Measurements from ENCODE around the gene B2M.
"Not testable (repeated sequence)": the region's sequence is repeated elsewhere in the genome, so short reads cannot be mapped to it uniquely, and the experiment has no call there.

B2M gene

DNA sequence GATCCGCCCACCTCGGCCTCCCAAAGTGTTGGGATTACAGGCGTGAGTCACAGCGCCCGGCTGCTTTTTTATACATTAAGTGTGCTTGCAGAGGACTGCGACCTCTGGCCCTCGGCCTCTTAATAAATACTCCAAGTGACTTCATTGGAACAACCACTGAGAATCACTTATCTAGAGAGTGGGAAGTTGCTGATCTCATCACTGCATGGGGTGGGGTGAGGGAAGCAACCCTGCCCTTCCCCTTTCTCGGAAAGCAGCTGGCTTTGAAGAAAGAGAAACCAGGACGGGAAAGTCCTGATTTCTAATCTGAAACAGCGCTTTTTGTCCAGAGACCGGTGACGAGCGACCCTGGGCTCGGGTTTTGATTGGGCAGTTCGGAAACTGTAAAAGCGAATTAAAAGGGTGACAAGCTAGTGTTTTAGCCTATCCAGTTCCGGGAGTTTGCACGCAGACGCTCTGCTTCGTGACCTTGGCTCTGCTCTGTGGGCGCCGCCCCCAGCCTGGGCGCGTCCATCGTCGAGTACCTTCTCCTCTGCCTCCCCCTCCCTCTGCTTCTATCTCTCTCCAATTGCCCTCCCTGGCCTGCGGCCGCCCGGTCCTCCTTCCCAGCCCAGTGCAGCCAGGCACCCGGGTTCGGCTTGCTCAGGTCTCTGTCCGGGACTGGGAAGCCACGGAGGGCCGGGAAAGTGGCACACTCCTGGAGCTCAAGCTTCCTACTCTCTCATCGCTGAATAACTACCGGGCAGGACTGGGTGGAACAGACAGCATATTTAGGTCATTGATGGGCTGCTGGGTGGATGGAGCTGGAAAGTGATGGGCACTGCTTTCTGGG, 17.5 kb downstream of the B2M start:
- H3K4me1 ChIP-seq (ENCODE audit: insufficient read depth, low read length) = peaks cover 10% of the 10 kb centered on the region; the same call in 1 of the 2 replicates
- H3K27ac ChIP-seq (ENCODE audit: low read length) = no peak overlapping the region
- H3K27me3 ChIP-seq (ENCODE audit: insufficient read depth, low read length) = peaks cover 6% of the 10 kb centered on the region; the same call in 1 of the 2 replicates
- peak overlapping the region; percentile 83 for H3K4me3 ChIP-seq (ENCODE audit: low read length)
- peak overlapping the region; percentile 60; the same call in 1 of the 2 replicates for H3K9ac ChIP-seq (ENCODE audit: low read depth, low read length)
- H3K36me3 ChIP-seq (ENCODE audit: insufficient read depth, low read depth, low read length) = no peaks in the 10 kb centered on the region
- H3K9me3 ChIP-seq (ENCODE audit: insufficient read depth, low read depth, low read length) = no peaks in the 10 kb centered on the region

DNA sequence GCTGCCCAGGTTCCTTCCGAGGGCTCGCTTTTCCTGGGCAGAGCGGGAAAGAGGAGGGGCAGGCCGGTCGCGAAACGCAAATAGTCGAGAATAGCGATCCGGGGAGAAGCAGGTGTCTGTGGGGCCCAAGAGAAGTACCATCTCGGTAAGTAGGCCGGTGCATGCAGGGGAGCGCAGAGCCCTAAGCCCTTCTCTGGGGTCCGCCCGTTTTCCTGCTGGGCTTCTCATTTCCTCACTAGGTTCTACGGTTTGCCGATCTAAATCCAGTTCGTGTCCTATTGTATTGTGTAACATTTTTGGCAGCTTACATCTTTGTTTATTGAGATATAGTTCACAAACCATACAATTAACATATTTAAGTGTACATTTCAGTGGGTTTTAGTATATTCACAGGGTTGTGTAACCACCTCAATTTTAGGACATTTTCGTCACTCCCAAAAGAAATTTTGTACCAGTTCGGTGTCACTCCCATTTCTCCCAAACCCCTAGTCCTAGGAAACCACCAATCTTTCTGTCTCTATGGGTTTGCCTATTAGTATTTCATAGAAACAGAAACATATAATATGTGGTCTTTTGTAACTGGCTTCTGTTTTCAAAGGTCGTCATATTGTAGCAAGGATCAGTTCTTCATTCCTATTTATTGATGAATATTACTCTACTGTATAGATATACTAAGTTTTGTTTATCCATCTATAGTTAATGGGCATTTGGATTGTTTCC, 18.3 kb downstream of the B2M start:
- Histone ChIP-seq H3K4me1 (ENCODE audit: insufficient read depth, low read length) (peaks cover 10% of the 10 kb centered on the region; the same call in 1 of the 2 replicates), H3K4me3 (ENCODE audit: low read length) (peak overlapping the region; percentile 83)

DNA sequence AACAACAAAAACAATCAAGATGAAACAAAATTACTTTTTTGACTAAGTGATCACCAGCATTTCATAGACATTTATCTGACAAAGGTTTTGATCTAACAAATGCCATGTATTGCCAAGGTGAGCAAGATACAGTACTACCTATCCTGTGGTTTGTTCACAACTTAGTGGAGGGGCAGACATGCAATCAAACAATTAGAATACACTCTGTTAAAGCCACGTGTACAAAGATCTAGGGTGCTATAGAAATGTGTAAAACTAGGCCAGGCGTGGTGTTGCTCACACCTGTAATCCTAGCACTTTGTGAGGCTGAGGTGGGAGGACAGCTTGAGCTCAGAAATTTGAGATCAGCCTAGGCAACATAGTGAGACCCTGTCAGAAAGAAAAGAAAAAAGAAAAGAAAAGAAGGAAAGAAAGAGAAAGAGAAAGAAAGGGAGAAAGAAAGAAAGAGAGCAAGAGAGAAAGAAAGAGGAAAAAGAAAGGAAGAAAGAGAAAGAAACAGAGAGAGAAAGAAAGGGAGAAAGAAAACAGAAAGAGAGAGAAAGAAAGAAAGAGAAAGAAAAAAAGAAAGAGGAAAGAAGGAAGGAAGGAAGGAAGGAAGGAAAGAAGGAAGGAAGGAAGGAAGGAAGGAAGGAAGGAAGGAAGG, 23.6 kb downstream of the B2M start:
- no peak overlapping the region for H3K9ac ChIP-seq (ENCODE audit: low read depth, low read length)
- no peaks in the 10 kb centered on the region for H3K36me3 ChIP-seq (ENCODE audit: insufficient read depth, low read depth, low read length)
- H3K27me3 ChIP-seq (ENCODE audit: insufficient read depth, low read length) = peaks cover 1% of the 10 kb centered on the region; the same call in 1 of the 2 replicates
- H3K4me3 ChIP-seq (ENCODE audit: low read length) = no peak overlapping the region
- no peak overlapping the region for H3K27ac ChIP-seq (ENCODE audit: low read length)
- no peaks in the 10 kb centered on the region for H3K4me1 ChIP-seq (ENCODE audit: insufficient read depth, low read length)
- H3K9me3 ChIP-seq (ENCODE audit: insufficient read depth, low read depth, low read length) = no peaks in the 10 kb centered on the region

More for the DNA sequence above, 18.3 kb downstream of the B2M start:
- peaks cover 6% of the 10 kb centered on the region; the same call in 1 of the 2 replicates for H3K27me3 ChIP-seq (ENCODE audit: insufficient read depth, low read length)
- H3K9ac ChIP-seq (ENCODE audit: low read depth, low read length) = peak overlapping the region; percentile 60; the same call in 1 of the 2 replicates
- no peaks in the 10 kb centered on the region for H3K36me3 ChIP-seq (ENCODE audit: insufficient read depth, low read depth, low read length)
- no peak overlapping the region for H3K27ac ChIP-seq (ENCODE audit: low read length)
- no peaks in the 10 kb centered on the region for H3K9me3 ChIP-seq (ENCODE audit: insufficient read depth, low read depth, low read length)

DNA sequence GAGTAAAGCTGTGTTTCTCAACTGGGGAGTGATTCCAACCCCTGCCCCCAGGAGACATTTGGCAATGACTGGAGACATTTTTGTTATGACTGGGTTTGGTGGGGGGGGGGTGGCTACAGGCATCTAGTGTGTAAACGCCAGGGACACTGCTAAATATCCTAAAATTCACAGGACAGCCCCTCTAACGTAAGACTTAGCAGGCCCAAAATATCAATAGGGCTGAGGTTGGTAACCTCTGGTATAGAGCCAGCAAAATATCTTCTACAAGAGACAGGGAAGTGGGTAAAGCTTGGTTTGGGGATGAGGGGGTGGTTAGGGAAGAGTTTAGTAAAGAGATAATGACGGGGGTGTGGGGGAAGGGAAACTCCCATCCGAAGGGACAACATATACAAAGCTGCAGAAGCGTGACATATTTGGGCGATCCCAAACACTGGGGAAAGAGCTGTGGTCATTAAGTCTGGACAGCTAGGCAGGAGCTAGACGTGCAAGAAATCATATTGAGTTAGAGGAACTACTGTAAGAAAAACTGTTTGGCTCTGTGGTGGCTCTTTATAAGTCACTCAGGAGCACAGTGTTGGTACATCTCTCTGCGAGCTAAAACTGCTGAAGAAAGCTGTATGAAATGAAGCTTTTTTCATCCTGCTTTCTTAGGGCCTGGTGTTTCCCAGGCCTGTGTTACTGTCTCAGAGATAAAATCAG, 24.3 kb downstream of the B2M start:
- H3K4me1 ChIP-seq (ENCODE audit: insufficient read depth, low read length) = no peaks in the 10 kb centered on the region
- no peaks in the 10 kb centered on the region for H3K36me3 ChIP-seq (ENCODE audit: insufficient read depth, low read depth, low read length)
- H3K27me3 ChIP-seq (ENCODE audit: insufficient read depth, low read length) = no peaks in the 10 kb centered on the region
- H3K27ac ChIP-seq (ENCODE audit: low read length) = no peak overlapping the region
- no peaks in the 10 kb centered on the region for H3K9me3 ChIP-seq (ENCODE audit: insufficient read depth, low read depth, low read length)
- H3K4me3 ChIP-seq (ENCODE audit: low read length) = no peak overlapping the region
- no peak overlapping the region for H3K9ac ChIP-seq (ENCODE audit: low read depth, low read length)

DNA sequence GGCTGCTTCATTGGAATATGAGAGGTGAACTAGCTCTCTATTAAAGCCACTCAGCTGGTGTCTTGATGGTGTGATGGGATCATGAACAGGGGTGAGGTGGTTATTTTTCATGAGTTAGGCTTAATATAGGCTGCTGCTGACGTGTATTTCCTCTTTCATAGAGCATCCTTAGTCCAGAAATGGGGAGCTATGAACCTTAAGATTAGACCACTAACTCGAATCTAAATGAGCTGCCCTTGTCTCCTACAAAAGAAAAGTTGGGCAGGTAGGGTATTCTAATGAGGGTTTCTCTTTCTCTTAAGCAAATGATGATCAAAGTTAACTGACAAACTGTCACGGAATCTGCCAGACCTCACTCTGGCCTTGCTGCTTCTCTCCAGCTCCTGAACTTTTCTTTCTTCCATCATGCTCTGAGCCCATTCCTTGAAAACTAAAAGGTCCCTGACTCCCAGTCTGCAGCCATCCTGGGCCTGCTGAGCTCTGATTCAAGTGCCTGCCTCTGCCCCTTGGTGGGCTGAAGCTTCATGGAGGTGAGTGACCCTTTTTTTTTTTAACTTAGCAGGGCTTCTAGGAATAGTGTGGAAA, 25.0 kb downstream of the B2M start, which contains the start of gene TRIM69:
TSS of gene TRIM69 (plus strand) at position 348 of the 585 bp plus-strand sequence. CDS start at position 525, 177 bp downstream.
- no peaks in the 10 kb centered on the region for H3K36me3 ChIP-seq (ENCODE audit: insufficient read depth, low read depth, low read length)
- H3K27ac ChIP-seq (ENCODE audit: low read length) = no peak within 1 kb of the TSS
- no peak within 1 kb of the TSS for H3K9ac ChIP-seq (ENCODE audit: low read depth, low read length)

DNA sequence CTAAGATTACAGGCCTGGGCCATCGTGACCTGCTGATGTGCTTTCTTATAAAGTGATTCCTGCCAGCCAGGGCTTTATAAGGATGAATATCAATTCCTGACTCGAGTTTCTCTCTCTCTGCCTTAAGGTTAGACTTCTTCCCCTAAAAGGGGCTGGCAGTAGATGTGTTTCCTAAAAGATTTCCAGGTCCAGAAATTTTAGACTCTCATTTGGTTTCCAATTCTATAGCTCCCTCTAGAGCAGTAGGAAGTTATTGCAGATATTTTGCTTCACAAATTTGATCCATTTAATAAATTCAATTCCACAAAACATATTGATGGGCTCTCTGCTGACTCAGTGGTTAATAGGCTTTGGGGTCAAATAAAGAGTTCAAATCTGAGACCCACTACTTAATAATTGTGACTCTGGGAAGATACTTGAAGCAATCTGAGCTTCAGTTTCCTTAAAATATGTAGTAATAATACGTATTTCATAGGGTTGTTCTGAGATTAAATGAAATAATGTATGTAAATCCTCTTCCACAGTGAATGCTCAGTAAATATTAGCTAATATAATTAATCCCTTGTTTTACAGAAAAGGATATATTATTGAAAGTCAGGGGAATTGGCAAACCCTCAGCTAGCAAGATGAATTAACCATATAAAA, 27.1 kb downstream of the B2M start:
- H3K27ac ChIP-seq (ENCODE audit: low read length) = no peak overlapping the region

More for the DNA sequence above, 25.0 kb downstream of the B2M start, which contains the start of gene TRIM69:
- Histone ChIP-seq H3K27me3 (ENCODE audit: insufficient read depth, low read length) (no peaks in the 10 kb centered on the region), H3K9me3 (ENCODE audit: insufficient read depth, low read depth, low read length) (no peaks in the 10 kb centered on the region), H3K4me3 (ENCODE audit: low read length) (no peak within 1 kb of the TSS), H3K4me1 (ENCODE audit: insufficient read depth, low read length) (no peaks in the 10 kb centered on the region)

DNA sequence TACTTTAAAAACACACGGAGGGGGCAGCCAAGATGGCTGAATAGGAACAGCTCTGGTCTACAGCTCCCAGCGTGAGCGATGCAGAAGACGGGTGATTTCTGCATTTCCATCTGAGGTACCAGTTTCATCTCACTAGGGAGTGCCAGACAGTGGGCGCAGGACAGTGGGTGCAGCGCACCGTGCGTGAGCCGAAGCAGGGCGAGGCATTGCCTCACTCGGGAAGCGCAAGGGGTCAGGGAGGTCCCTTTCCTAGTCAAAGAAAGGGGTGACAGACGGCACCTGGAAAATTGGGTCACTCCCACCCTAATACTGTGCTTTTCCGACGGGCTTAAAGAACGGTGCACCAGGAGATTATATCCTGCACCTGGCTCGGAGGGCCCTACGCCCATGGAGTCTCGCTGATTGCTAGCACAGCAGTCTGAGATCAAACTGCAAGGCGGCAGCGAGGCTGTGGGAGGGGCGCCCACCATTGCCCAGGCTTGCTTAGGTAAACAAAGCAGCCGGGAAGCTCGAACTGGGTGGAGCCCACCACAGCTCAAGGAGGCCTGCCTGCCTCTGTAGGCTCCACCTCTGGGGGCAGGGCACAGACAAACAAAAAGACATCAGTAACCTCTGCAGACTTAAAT, 28.0 kb downstream of the B2M start:
- H3K9me3 ChIP-seq (ENCODE audit: insufficient read depth, low read depth, low read length); H3K4me1 ChIP-seq (ENCODE audit: insufficient read depth, low read length); H3K27me3 ChIP-seq (ENCODE audit: insufficient read depth, low read length); H3K4me3 ChIP-seq (ENCODE audit: low read length); H3K27ac ChIP-seq (ENCODE audit: low read length); H3K36me3 ChIP-seq (ENCODE audit: insufficient read depth, low read depth, low read length); H3K9ac ChIP-seq (ENCODE audit: low read depth, low read length): not testable (repeated sequence)

More for the DNA sequence above, 27.1 kb downstream of the B2M start:
- H3K9me3 ChIP-seq (ENCODE audit: insufficient read depth, low read depth, low read length) = no peaks in the 10 kb centered on the region
- no peak overlapping the region for H3K9ac ChIP-seq (ENCODE audit: low read depth, low read length)
- no peaks in the 10 kb centered on the region for H3K27me3 ChIP-seq (ENCODE audit: insufficient read depth, low read length)
- no peak overlapping the region for H3K4me3 ChIP-seq (ENCODE audit: low read length)
- no peaks in the 10 kb centered on the region for H3K4me1 ChIP-seq (ENCODE audit: insufficient read depth, low read length)
- H3K36me3 ChIP-seq (ENCODE audit: insufficient read depth, low read depth, low read length) = no peaks in the 10 kb centered on the region

DNA sequence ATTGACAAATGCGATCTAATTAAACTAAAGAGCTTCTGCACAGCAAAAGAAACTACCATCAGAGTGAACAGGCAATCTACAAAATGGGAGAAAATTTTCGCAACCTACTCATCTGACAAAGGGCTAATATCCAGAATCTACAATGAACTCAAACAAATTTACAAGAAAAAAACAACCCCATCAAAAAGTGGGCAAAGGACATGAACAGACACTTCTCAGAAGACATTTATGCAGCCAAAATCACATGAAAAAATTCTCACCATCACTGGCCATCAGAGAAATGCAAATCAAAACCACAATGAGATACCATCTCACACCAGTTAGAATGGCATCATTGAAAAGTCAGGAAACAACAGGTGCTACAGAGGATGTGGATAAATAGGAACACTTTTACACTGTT, 32.1 kb downstream of the B2M start:
- not testable (repeated sequence) for H3K4me1 ChIP-seq (ENCODE audit: insufficient read depth, low read length); H3K36me3 ChIP-seq (ENCODE audit: insufficient read depth, low read depth, low read length); H3K9ac ChIP-seq (ENCODE audit: low read depth, low read length); H3K27ac ChIP-seq (ENCODE audit: low read length); H3K9me3 ChIP-seq (ENCODE audit: insufficient read depth, low read depth, low read length); H3K4me3 ChIP-seq (ENCODE audit: low read length); H3K27me3 ChIP-seq (ENCODE audit: insufficient read depth, low read length)

DNA sequence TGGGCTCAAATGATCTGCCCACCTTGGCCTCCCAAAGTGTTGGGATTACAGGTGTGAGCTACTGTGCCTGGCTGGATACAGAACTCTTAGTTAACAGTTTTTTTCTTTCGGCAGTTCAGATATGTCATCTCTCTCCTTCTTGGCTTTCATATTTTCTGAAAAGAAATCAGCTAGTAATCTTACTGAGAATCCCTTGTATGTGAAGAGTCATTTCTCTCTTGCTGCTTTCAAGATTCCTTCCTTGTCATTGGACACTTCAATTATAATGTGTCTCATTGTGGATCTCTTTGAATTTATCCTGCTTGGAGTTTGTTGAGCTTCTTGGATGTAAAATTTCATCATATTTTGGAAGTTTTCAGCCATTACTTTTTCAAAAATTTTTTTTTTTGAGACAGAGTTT, 42.0 kb downstream of the B2M start:
- Histone ChIP-seq H3K4me1 (ENCODE audit: insufficient read depth, low read length) (no peaks in the 10 kb centered on the region), H3K27me3 (ENCODE audit: insufficient read depth, low read length) (no peaks in the 10 kb centered on the region), H3K36me3 (ENCODE audit: insufficient read depth, low read depth, low read length) (no peaks in the 10 kb centered on the region), H3K9me3 (ENCODE audit: insufficient read depth, low read depth, low read length) (peaks cover 11% of the 10 kb centered on the region), H3K4me3 (ENCODE audit: low read length) (no peak overlapping the region), H3K27ac (ENCODE audit: low read length) (no peak overlapping the region), H3K9ac (ENCODE audit: low read depth, low read length) (no peak overlapping the region)

DNA sequence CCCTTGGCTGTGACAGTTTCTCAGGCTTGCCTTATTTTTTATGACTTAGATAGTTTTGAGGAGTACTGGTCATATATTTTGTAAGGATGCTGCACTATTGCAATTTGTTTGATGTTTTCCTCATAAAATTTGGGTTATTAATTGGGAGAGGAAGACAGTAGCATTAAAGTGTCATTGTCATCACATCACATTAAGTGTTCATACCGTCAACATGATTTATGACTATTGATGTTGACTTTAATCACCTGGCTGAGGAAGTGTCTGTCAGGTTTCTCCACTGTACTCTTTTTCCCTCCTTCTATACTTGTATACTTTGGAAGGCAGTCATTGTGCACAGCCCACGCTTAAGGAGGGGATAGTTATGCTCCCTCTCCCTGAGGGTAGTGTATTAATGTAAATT, 51.9 kb downstream of the B2M start:
- Histone ChIP-seq H3K4me1 (ENCODE audit: insufficient read depth, low read length) (no peaks in the 10 kb centered on the region), H3K27me3 (ENCODE audit: insufficient read depth, low read length) (no peaks in the 10 kb centered on the region; the same call in 1 of the 2 replicates), H3K4me3 (ENCODE audit: low read length) (no peak overlapping the region), H3K9ac (ENCODE audit: low read depth, low read length) (no peak overlapping the region), H3K27ac (ENCODE audit: low read length) (no peak overlapping the region), H3K36me3 (ENCODE audit: insufficient read depth, low read depth, low read length) (no peaks in the 10 kb centered on the region), H3K9me3 (ENCODE audit: insufficient read depth, low read depth, low read length) (no peaks in the 10 kb centered on the region)

Data from iPS-20b (cell line).